ENCODE results near the gene CD7. TPM values are rescaled to one million over a fixed set of nuclear protein-coding genes. Genes with fewer than 3 reads are reported as not detected.

CD7 gene
- polyA plus RNA-seq, 3 donors: 0.38 to 3.6 (median 0.42) TPM

DNA sequence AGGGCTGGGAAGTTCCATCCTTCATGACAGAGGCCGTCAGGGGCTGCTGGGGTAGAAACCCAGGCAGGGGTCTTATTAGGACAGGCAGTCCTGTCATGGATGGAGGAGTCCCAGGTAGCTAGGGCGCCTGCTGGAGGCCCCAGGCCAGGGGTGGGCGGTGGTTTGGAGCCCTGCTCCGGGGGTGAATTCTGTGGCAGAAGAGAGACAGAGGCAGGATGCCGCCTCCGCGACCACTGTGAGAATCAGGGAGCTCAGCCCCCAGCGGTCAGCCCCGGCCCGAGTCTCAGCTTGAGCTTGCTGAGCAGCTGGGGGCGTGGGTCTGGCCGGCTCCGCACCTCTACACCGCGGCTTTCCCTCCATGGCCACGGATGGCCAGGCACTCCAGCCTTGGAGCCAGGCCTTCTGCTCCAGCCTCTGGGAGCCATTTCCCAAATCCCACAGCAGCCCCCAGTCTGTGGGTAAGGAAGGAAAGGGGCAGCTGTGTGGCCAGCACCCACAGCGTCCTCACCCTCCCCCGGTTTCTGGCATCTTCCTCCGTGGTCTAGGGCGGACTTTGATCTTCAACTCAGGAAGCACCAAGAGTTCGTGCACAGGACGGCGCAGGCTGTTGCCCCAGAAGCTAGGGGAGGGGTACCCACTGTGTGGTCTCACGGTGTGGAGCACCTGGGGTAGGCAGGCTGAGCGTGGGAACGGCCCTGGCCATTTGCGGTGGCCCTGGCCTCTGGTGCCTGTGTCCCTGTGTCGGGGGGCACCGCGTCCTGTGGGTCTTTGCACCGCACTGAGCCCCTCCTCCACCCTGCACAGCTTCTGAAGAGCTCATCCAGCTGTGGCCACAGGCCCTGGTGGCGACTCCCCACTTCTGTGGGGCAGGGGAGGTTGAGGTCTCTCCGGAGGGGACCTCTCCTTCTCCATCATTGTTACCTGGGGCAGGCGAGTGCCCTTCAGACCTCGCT lies 14.1 kb downstream of the CD7 start:
- no peak overlapping the region for H3K27ac ChIP-seq (ENCODE audit: low read depth in 1 of 2, low read length in 2 of 2)
- H3K27me3 ChIP-seq (ENCODE audit: control insufficient read depth in 2 of 2, insufficient read depth in 2 of 2, low read length in 2 of 2): peaks cover 5 to 40% of the 10 kb centered on the region in 2 donors
- Mint-ChIP-seq H3K9me3 (peaks cover 0 to 5% (median 2%) of the 10 kb centered on the region in 7 donors), H3K27ac (peak overlapping the region in 2 of 7 donors; percentile 18 to 25), H3K27me3 (ENCODE audit: low read depth in 3 of 3) (peaks cover 37 to 70% (median 50%) of the 10 kb centered on the region in 3 donors), H3K4me3 (peak overlapping the region in 1 of 2 donors; percentile 59), H3K36me3 (no peaks in the 10 kb centered on the region), H3K4me1 (peaks cover 29% of the 10 kb centered on the region)
- H3K79me2 ChIP-seq (ENCODE audit: insufficient read depth, low read length): no peaks in the 10 kb centered on the region
- H4K20me1 ChIP-seq (ENCODE audit: insufficient read depth, low read length): no peaks in the 10 kb centered on the region
- WGBS (ENCODE audit: insufficient coverage): 34% methylated on average over 26 of the region's 35 CpGs
- H3K9ac ChIP-seq (ENCODE audit: insufficient read depth, low read length, poor library complexity, severe bottlenecking): peak overlapping the region; percentile 4
- H3K4me2 ChIP-seq (replicated peaks; ENCODE audit: extremely low read depth, low read length, poor library complexity, severe bottlenecking): no peak overlapping the region
- DNase-seq: no peak
- no peaks in the 10 kb centered on the region for H3K9me3 ChIP-seq (replicated peaks in 1 of 2; ENCODE audit: control insufficient read depth in 1 of 2, insufficient read depth in 1 of 2, low read length in 2 of 2)
- H3K4me1 ChIP-seq (ENCODE audit: control insufficient read depth in 1 of 2, insufficient read depth in 2 of 2, low read length in 2 of 2): peaks cover 8 to 13% of the 10 kb centered on the region in 2 donors
- intact Hi-C loops (cut with micrococcal nuclease): no loop called here
- TF ChIP-seq, protein P1, sequence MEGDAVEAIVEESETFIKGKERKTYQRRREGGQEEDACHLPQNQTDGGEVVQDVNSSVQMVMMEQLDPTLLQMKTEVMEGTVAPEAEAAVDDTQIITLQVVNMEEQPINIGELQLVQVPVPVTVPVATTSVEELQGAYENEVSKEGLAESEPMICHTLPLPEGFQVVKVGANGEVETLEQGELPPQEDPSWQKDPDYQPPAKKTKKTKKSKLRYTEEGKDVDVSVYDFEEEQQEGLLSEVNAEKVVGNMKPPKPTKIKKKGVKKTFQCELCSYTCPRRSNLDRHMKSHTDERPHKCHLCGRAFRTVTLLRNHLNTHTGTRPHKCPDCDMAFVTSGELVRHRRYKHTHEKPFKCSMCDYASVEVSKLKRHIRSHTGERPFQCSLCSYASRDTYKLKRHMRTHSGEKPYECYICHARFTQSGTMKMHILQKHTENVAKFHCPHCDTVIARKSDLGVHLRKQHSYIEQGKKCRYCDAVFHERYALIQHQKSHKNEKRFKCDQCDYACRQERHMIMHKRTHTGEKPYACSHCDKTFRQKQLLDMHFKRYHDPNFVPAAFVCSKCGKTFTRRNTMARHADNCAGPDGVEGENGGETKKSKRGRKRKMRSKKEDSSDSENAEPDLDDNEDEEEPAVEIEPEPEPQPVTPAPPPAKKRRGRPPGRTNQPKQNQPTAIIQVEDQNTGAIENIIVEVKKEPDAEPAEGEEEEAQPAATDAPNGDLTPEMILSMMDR (IDR thresholded peaks at IDR 0.05): no peak
- H3K4me3 ChIP-seq (replicated peaks in 1 of 3; ENCODE audit: low read depth in 2 of 3, low read length in 3 of 3): no peak overlapping the region
- no peak overlapping the region for H2AFZ ChIP-seq (ENCODE audit: insufficient read depth, low read depth, low read length, poor library complexity, severe bottlenecking)
- no peaks in the 10 kb centered on the region for H3K36me3 ChIP-seq (replicated peaks in 1 of 2; ENCODE audit: control insufficient read depth in 1 of 2, insufficient read depth in 2 of 2, low read length in 2 of 2)

DNA sequence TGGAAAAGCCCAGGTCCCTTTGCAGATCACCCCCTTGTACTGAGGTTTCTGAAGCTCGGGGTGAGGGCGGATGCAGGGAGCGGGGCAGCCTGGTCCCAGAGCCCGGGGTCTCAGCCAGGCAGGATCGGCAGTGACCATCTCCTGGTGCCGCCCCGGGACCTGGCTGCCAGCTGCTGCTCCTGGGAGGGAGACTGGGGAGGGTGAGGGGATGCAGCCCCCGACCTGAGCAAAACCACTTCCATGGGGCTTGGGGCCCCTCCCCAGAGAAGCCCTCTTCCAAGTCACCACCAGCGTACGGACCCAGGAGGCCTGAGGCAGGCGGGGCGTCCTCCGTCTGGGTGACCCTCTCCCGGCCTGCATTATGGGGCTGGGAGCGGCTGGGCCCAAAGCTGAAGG lies 14.8 kb downstream of the CD7 start:
- Histone ChIP-seq H3K9me3 (replicated peaks in 1 of 2; ENCODE audit: control insufficient read depth in 1 of 2, insufficient read depth in 1 of 2, low read length in 2 of 2) (no peaks in the 10 kb centered on the region), H3K36me3 (replicated peaks in 1 of 2; ENCODE audit: control insufficient read depth in 1 of 2, insufficient read depth in 2 of 2, low read length in 2 of 2) (no peaks in the 10 kb centered on the region), H4K20me1 (ENCODE audit: insufficient read depth, low read length) (no peaks in the 10 kb centered on the region), H3K4me1 (ENCODE audit: control insufficient read depth in 1 of 2, insufficient read depth in 2 of 2, low read length in 2 of 2) (peaks cover 9 to 20% of the 10 kb centered on the region in 2 donors), H3K9ac (ENCODE audit: insufficient read depth, low read length, poor library complexity, severe bottlenecking) (no peak overlapping the region), H3K27me3 (ENCODE audit: control insufficient read depth in 2 of 2, insufficient read depth in 2 of 2, low read length in 2 of 2) (peaks cover 5 to 40% of the 10 kb centered on the region in 2 donors), H3K4me3 (replicated peaks in 1 of 3; ENCODE audit: low read depth in 2 of 3, low read length in 3 of 3) (no peak overlapping the region), H2AFZ (ENCODE audit: insufficient read depth, low read depth, low read length, poor library complexity, severe bottlenecking) (no peak overlapping the region), H3K79me2 (ENCODE audit: insufficient read depth, low read length) (no peaks in the 10 kb centered on the region), H3K4me2 (replicated peaks; ENCODE audit: extremely low read depth, low read length, poor library complexity, severe bottlenecking) (no peak overlapping the region), H3K27ac (ENCODE audit: low read depth in 1 of 2, low read length in 2 of 2) (no peak overlapping the region)
- Mint-ChIP-seq H3K4me3 (peak overlapping the region in 1 of 2 donors; percentile 59), H3K4me1 (peaks cover 34% of the 10 kb centered on the region), H3K27me3 (ENCODE audit: low read depth in 3 of 3) (peaks cover 36 to 65% (median 46%) of the 10 kb centered on the region in 3 donors), H3K27ac (no peak overlapping the region), H3K36me3 (no peaks in the 10 kb centered on the region), H3K9me3 (peaks cover 0 to 5% (median 2%) of the 10 kb centered on the region in 7 donors)
- no peak for DNase-seq
- TF ChIP-seq, protein P1 (IDR thresholded peaks at IDR 0.05): no peak
- WGBS (ENCODE audit: insufficient coverage): 75% methylated on average over 11 of the region's 15 CpGs
- intact Hi-C loops (cut with micrococcal nuclease): no loop called here

Measured in CD14-positive monocyte (primary cell).